GM18520 (cell line): Measurements from ENCODE around the gene PARS2.

Experiments
- ATAC-seq: cut with Tn5 transposase; IDR thresholded peaks from one replicate; pipeline ENCODE4 v1.9.1; 2021; ENCODE audit not compliant: unreplicated experiment

PARS2 gene

DNA sequence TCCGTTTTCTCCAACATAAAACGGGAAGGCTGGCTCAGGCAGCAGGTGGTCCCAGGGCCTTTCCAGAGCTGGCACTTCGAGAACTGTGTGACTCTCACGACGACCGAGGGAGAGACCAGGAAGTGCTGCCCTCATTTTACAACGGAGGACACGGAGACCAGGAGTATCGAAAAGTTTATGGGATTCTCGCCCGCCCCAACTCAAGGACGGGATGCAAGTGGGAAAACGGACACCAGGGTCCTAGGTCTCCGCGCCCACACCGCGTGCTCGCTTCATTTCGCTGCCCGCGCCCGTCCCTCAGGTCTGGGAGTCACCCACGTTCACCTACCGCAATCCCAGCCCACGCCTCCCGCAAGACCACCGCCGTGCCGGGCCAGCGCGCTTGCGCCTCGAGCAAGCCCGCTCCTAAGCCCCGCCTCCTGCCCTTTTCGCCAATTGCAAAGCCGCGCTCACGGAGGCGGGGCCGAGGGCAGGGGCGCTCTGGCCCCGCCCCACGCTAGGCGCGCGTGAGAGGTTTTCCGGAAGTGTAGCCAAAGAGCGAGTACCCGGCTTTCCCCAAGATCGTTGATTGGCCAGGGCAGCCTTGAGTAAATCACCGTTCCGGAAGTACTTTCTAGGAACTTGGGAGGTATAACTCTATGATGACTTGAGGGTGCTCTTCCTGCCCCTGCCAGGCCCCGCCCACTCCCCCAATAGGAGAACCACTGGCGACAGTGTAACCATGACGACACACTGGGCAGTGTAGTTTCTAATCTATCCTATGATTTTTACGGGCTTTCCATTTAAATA lies at the start of gene PARS2:
PARS2 (minus strand) TSS at position 391 of the 789 bp plus-strand sequence. CDS start 5,362 bp downstream, outside the sequence.
- ATAC-seq = peak; percentile 95

DNA sequence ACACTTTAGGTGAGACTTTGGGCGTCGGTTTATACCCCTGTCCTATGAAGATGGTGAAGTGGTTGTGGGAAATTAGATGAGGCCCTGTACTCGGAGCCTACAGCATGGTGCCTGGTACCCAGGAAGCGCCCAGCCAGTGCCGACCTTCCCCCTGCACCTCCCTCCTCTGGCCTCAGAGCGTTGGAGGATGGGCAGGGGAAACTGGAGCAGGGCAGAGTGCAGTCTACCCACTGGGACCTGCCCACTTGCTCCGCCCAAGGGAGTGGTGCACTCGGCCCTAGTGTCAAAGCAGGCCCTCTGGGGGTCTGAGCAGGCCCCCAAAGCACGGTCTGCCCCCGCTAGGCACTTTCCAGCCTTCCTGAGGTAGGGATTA lies 49.8 kb upstream of the PARS2 start:
- ATAC-seq = no peak

DNA sequence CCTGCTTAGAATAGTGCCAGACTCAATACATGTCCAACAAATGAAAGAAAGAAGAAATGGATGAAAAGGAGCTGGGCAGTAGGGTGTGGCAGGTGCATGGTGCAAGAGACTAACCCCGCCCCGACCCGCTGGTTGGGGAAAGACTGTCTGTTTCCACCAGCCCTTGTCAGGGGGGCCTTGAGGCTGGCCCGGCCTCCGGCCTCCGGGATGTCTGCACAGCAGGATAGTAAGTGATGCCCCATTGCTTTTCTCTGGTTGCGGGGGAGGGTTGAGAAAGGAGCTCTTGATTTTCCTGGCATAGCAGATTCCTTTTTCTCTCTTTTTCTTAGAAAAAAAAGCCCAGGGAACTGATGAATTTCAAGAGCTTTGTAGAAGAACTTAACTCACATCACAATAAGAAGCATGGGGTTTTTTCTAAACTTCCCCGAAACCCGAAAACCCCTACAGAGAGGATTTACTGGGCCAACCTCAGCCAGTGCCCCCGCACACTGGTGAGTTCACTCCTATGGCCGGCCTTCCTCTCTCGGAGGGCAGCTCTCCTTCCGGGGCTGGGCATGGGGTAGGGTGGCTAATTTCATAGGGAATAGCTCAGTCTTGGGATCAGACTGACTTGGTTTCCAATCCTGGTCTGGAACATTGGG lies 49.3 kb upstream of the PARS2 start:
- ATAC-seq = no peak

DNA sequence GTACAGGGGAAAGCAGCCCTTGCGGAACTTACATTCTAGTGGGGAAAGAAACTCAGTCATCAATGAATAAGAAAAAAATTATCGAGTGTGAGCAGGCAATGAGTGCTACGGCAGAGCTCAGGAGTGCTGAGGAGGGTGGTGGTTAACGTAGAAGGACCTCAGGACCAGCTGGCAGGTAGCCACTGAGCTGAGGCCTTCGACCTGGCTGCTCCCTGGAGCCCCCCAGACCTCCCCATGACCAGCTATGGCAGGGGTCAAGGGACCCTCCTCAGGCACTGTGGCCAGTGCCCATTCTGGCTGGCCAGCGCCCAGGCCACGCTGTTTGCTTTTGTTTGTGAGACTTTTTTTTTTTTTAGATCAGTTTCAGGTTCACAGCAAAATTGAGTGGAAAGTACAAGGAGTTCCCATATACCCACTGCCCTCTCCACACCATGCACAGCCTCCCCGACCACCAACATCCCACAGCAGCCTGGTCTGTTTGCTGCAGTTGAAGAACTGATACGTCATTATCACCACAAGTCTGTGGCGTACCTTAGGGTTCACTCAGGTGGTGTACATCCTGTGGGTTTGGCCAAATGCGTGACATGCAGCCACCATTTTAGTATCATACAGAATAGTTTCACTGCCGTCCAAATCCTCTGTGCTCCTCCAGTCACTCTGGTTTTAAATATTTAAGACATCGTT lies 48.6 kb upstream of the PARS2 start:
- ATAC-seq = no peak

DNA sequence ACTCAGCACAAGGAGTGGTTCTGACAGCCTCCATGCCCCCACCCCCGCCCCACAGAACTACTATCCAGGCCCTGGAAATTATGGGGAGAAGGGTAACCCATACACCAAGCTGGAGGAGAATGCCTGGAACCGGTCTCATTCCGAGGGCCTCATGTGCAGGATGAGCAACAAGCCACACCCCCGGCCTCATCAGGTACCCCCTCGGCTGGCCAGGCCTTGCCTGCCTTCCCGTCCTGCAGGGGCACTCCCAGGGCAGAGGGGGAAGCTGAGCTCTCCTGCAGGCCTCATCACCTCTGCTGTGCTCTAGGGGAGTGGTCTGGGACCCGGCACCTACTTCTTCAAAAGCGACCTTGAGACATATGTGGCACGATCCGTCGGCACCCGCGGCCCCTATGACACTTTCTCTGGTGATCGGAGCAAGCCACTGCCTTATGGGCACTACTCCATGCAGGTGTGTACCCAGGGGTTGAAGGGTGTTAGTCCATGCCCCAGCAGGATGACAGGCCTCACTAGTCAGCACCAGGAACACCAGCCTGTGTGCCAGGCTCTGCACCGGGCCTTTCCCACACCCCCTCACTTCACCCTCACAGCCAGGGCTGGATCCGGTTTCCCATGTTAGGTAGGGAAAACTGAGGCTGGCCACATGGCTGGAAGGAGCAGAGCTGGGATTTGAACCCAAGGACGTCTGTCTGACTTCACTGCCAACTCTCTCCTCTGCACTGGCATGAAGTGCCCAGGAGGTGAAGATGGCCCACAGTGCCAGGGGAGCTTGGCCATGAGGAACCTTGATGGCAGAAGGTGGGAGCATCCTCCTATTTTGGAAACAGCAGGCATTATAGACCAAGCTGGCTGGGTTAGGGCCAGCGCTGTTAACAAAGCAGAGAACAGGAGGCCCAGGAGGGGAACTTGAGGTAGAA lies 47.7 kb upstream of the PARS2 start:
- no peak for ATAC-seq

DNA sequence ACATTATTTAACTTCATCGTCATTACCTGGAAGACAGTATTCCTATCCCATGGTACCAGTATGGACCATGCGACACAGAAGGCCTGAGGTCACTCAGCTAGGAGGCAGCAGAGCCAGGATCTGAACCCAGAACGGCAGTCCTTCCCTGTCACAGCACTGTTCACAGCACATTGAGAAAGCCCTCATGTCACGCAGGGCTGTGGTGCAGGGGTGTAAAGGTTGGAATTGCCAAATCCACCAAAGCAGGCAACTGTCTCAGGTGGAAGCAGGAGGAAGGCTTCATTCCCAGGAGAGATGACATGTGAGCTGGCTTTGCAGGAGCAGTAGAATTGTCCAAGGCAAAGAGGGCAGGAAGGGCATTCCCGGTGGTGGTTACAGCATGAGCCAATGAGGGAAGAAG lies 46.7 kb upstream of the PARS2 start:
- ATAC-seq = no peak

DNA sequence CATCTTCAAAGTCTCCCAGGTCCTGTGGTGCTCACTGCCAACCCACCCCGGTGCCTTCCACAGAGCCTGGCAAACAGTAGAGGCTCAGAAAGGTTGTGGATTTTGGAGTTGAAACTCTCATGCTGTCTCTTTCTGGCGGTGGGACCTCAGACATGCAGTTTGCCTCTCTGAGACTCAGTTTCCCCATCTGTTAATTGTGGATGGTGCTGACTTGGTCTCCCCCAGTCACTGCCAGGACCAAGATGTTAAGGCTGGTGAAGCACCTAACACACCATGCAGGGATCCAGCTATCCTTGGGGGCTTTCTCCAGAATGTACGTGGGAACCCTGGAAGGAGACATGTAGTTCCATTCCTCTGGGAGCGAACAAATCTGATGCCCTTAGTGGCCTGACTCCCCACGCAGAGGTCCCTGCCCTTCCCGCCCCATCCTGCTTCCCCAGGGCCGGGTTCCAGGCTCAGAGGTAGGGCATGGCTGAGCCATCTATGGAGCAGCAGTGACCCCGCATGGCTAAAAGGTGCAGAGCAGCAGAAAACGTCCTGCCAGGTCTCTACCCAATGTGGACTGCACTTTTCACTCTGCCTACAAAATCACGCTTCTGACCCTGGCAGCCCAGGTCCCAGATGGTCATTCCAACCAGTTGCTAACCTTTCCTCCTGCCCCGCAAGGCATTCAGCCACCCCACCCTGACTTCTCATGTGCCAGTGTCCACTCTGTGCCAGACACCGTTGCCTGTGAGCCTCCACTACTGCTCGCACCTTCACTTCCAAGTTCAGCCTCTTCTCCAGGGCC lies 46.0 kb upstream of the PARS2 start:
- ATAC-seq = peak; percentile 46

DNA sequence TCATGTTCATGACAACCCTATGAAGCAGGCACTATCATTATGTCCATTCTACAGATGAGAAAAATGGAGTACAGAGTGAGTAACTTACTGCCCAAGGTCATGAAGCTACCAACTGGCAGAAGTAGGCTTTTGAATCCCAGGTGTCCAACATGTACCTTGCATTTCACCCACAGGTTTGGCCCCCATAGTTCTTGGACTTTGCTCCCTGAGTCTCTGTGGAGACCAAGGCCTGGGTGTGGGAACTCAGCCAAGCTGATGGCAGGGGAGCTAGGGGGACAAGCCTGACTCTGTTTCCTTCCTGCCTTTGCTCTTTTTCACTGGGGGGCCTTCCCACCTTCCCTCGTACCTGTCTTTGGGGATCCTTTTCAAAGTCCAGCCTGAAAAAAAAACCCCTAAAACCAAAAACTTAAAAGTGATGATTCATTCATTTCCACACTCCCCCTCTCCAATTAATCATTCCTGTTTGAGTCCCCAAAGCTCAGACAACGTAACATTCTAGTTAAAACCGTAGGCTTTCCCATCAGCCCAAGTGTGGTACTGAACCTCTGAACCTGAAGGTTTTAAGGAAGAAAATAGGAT lies 45.3 kb upstream of the PARS2 start:
- ATAC-seq = no peak

DNA sequence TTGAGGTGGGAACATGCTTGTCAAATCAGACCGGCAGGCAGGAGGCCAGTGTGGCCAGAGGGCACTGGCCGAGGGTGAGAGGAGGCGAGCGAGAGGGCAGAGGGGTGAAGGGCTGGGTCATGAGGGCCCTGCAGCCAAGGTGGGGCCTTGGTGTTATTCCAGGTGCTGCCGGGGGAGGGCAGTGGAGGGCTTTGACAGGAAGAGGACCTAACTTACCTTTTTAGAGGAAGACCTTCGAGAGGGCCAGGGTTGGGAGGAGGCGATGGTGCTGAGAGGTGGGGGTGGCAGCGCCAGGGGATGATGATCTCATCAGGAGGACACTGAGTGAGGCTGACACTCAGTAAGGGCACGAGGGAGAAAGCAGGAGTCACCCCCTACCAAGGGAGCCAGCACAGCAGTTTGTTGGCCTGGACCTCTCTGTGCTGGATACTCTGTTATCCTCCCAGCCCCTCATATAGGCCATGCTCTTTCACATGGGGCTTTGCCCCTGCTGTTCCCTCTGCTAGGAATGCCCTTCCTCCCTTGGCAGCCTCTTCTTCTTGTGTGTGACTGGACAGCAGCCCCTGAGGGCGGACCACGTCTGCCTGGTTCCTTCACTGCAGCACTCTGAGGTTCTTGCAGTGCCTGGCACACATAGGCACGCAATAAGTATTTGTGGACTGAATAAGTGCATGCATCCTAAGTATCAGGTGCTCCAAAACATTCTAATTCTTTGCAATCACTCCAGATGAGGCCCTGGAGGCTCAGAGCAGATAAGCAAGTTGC lies 44.3 kb upstream of the PARS2 start:
- ATAC-seq = no peak

DNA sequence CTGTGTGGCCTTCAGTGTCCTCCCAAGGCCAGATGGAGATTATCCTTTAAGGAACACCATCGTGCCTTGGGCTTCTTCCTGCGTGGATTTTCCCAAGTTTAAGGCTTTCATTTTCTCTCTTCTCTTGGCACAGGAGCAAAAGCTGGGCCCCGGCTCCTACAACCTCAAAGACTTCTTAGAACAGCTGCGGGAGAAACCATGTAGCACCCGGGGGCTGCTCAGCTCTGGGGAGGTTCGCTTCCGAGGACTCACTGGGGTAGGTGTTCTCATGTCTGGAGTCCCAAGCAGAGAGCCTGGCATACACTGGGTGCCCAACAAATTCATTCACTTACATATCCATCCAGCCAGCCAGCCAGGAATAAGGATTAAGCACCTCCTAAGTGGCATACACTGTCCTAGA lies 43.4 kb upstream of the PARS2 start:
- no peak for ATAC-seq

DNA sequence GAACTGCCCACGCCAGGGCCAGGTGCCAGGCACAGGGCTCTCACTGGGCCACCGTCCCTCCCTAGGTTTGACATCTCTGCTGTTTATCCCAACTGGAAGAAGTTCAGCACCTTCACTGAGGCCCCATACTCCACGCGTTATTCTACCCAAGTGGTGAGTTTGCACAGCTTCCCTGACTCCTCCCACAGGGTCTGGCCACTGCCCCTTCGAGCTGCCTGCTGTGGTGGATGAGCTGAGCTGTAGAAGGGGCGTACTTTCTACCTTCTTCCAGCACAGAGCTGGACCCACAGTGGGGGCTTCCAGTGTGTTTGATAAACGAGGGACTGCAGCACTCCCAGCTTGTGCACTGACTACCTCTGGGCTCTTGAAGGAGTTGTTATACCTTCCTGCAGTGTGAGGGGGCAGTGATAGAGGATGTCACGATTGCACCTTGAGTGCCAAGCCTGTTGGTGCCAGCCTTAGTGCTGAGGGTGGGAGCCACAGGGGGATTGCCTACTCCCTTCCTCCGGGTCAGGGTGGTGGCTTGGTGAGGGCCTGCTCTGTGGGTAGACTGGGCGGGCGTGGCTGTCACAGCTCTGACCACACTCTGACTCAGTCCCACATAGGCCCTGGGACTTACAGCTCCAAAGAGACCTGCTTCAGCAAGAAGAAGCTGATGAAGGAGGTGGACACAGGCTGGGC lies 42.7 kb upstream of the PARS2 start:
- ATAC-seq = peak; percentile 58

DNA sequence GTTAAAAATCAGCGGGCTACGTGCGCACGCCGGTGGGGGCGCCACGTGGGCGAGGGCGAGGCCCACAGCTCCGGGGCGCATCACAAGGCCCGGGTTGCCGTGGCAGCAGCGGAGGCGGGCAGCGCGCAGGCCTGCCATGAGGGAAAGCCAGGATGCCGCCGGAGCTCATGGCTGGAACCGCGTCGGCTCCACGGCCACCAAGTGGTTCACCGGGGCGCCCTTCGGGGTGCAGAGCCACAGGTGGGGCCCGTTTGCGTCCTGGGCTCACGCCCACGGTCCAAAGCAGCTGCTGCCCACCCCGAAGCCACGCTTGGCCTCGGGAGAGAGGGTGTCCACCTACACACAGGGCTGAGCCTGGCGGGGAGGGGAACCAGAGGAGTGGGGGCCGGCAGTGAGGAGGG lies 41.7 kb upstream of the PARS2 start:
- ATAC-seq = no peak

DNA sequence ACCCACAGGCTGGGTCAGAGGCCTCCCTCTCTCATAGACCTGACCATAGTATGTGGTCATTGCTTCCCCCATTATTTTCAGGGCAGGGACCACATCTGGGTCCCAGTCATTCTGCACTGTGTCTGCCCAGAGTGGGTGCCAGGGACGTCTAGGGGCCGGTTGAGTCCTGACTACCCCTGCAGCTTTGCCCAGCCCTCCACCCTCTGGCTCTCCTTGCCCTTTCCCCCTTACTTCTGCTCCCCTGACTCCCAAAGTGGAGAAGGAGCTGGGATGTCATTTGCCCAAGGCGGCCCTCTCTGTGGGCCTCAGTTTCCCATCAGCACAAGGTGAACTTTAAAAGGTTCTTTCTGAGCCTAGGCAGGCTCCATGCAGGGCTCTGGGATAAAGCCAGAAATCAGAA lies 41.1 kb upstream of the PARS2 start:
- ATAC-seq = no peak

DNA sequence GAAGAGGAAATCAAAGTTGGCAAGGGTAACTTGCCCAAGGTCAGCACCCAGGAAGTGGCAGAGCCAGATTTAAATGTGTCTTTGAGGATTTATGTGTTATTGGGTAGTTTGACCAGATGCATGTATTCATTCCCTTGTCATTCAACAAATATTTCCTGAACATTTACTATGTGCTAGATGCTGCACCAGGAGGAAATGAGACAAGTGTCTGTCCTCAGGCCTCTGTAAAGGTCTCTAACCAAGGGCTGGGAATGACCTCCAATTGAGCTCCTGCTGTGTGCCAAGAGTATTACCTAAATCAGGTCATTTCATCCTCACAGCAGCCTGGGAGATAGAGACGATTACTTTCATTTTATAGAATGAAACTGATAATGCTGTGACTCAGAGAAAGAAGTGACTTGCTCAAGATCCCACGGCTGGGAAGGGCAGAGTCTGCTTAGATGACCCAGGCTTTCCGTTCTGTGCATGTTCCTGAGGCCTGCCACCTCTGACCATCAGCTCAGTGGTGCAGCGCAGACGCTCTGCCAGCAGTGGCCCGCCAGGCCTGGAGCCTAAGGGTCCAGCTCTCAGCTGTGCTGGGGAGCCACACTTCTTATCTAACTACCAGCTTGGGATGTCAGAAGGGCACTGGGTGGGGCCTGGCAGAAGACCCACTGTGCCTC lies 40.3 kb upstream of the PARS2 start:
- ATAC-seq = no peak

DNA sequence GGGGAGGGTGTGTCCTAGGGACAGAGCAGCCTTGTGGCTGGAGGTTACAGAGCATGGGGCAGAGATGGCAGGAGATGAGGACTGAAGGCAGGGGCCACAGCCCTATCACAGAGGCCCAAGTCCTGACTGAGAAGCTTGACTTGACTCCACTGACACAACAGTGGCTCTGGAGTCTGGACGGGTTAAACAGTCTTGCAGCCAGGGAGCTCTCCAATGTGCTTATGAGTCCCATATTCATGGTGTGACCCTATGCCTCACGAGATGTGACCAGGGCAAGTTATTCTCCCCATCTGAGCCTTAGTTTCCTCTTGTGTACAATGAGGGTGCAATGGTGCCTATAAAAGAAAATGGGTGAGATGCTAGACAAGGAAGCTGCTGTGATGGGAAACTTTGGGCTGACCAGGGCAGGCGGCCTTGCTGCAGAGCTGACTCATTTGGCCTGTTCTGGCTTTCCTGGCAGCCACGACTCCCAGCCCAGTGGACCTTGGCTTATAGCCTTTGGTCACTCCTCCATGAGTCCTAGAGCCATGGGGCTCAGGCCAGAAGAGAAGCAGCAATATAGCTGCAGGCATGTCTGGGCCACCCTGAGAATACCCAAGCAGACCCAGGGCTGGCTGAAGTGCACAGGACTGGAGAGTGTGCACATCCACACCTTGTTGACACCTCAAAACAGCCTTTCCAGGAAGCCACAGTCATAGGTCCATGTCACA lies 39.6 kb upstream of the PARS2 start:
- no peak for ATAC-seq

DNA sequence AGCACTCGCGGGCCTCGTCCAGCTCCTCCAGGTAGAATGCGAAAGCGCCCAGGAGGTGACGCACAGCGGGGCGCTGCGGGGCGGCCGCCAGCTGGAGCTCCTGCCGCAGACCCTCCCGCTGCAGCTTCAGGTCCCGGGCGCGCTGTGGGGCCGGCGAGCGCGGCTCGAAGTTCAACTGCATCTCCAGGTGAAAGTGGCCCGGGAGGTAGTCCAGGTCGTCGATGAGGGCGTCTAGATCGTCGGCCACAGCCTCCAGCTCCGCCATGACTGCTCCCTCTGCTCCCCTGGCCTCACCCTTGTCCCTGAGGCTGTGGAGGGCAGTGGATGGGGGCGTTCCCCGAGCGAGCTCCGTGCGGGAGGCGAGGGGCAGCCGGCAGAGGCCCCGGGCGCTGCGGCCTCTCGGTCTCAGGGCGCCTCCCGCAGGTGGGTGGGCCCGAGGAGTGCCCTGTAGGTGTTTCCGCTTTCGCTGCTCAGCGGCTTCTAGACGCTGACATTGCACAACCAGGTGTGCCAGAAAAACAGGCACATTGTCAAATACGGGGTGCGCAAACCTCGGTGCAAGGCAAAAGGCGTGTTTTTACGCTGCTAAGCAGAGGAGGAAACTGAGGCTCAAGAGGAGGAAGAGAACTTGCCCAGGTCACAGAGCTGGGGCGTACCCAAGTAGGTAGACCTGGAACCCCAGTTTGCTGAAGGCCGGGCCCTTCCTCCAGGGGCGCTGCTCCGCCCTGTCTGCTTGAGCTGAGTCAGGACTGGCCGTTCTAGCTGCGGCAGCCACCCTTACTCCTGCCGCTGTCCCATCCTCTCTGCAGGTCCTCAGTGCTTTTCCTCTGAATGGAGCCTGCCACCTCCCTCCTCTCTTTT lies 36.8 kb upstream of the PARS2 start, which contains the start of gene TTC22:
TTC22 (minus strand) TSS at position 425 of the 861 bp plus-strand sequence; CDS start at position 265, 160 bp downstream.
- ATAC-seq = peak; percentile 53
